CD14-positive monocyte (primary cell): ENCODE measurements around the gene WFDC10A. TPM values are rescaled to one million over a fixed set of nuclear protein-coding genes. Genes with fewer than 3 reads are reported as not detected.
"Not testable (repeated sequence)": the region's sequence is repeated elsewhere in the genome, so short reads cannot be mapped to it uniquely, and the experiment has no call there.

Experiments used
- DNase-seq, 3 donors: peaks; one replicate each; pipeline ENCODE4 v3.0.0-alpha.2; 2011 to 2022
- H2AFZ ChIP-seq: 2 replicates; pipeline ENCODE4 v1.6.0; 2012; ENCODE audit warnings: mild to moderate bottlenecking, low read depth, low read length, inconsistent platforms; ENCODE audit not compliant: insufficient read depth, poor library complexity, severe bottlenecking
- H3K27ac ChIP-seq, 2 donors: 1 replicate in 1 of 2; 2 replicates in 1 of 2; pipeline ENCODE4 v1.5.1; 2012 to 2013; ENCODE audit warnings: low read length in 2 of 2, control low read depth in 1 of 2, inconsistent platforms in 1 of 2, low read depth in 1 of 2, mild to moderate bottlenecking in 1 of 2
- H3K27me3 ChIP-seq, 2 donors: one replicate each; pipeline versions ENCODE4 v1.6.0 to v1.6.1; 2011 to 2013; ENCODE audit warnings: low read length in 2 of 2; ENCODE audit not compliant: control insufficient read depth in 2 of 2, insufficient read depth in 2 of 2
- H3K36me3 ChIP-seq, 2 donors: replicated peaks in 1 of 2; 1 replicate in 1 of 2; 2 replicates in 1 of 2; pipeline versions ENCODE4 v1.5.1 to v1.6.1; 2012 to 2013; ENCODE audit warnings: low read length in 2 of 2, control low read depth in 1 of 2, inconsistent platforms in 1 of 2, mild to moderate bottlenecking in 1 of 2; ENCODE audit not compliant: insufficient read depth in 2 of 2, control insufficient read depth in 1 of 2
- H3K4me1 ChIP-seq, 2 donors: 1 replicate in 1 of 2; 2 replicates in 1 of 2; pipeline versions ENCODE4 v1.5.1 to v1.6.1; 2012 to 2013; ENCODE audit warnings: low read length in 2 of 2, control low read depth in 1 of 2, inconsistent platforms in 1 of 2, mild to moderate bottlenecking in 1 of 2, moderate library complexity in 1 of 2; ENCODE audit not compliant: insufficient read depth in 2 of 2, control insufficient read depth in 1 of 2
- H3K4me2 ChIP-seq: replicated peaks from 2 replicates; pipeline ENCODE3; 2012; ENCODE audit warnings: low read length, moderate library complexity, mild to moderate bottlenecking; ENCODE audit not compliant: poor library complexity, severe bottlenecking; ENCODE audit errors: extremely low read depth
- H3K4me3 ChIP-seq, 3 experiments: fragments of 200-600 bp in 1 of 3; sonication (generic) in 1 of 3; replicated peaks in 1 of 3; 1 replicate in 2 of 3; 2 replicates in 1 of 3; pipeline ENCODE4 v1.5.1; 2011 to 2013; ENCODE audit warnings: low read length in 3 of 3, mild to moderate bottlenecking in 3 of 3, control low read depth in 2 of 3, low read depth in 2 of 3, inconsistent platforms in 1 of 3, moderate library complexity in 1 of 3
- H3K79me2 ChIP-seq: 2 replicates; pipeline ENCODE4 v1.6.0; 2012; ENCODE audit warnings: mild to moderate bottlenecking, control low read depth, inconsistent platforms, low read length, moderate library complexity; ENCODE audit not compliant: insufficient read depth
- H3K9ac ChIP-seq: 2 replicates; pipeline ENCODE4 v1.6.0; 2017; ENCODE audit warnings: low read length, mild to moderate bottlenecking; ENCODE audit not compliant: insufficient read depth, poor library complexity, severe bottlenecking
- H3K9me3 ChIP-seq, 2 donors: replicated peaks in 1 of 2; 1 replicate in 1 of 2; 2 replicates in 1 of 2; pipeline versions ENCODE4 v1.5.1 to v1.6.1; 2012 to 2013; ENCODE audit warnings: low read length in 2 of 2, control low read depth in 1 of 2; ENCODE audit not compliant: control insufficient read depth in 1 of 2, insufficient read depth in 1 of 2
- H4K20me1 ChIP-seq: 2 replicates; pipeline ENCODE4 v1.6.0; 2012; ENCODE audit warnings: mild to moderate bottlenecking, low read length, control low read depth, moderate library complexity; ENCODE audit not compliant: insufficient read depth
- H3K27ac Mint-ChIP-seq, 7 donors: one replicate each; pipeline ENCODE4 v1.8.0; 2020; ENCODE audit warnings: mild to moderate bottlenecking in 7 of 7, mixed read lengths in 7 of 7, moderate library complexity in 6 of 7, inconsistent platforms in 2 of 7
- H3K27me3 Mint-ChIP-seq, 3 donors: one replicate each; pipeline ENCODE4 v1.8.0; 2021 to 2022; ENCODE audit warnings: low read depth in 3 of 3, mild to moderate bottlenecking in 3 of 3, mixed read lengths in 3 of 3, moderate library complexity in 3 of 3, inconsistent platforms in 1 of 3
- H3K36me3 Mint-ChIP-seq, 2 donors: one replicate each; pipeline ENCODE4 v1.8.0; 2020; ENCODE audit warnings: mixed read lengths in 2 of 2, inconsistent platforms in 1 of 2, mild to moderate bottlenecking in 1 of 2
- H3K4me1 Mint-ChIP-seq: one replicate; pipeline ENCODE4 v1.8.0; 2020; ENCODE audit warnings: mild to moderate bottlenecking, mixed read lengths
- H3K4me3 Mint-ChIP-seq, 2 donors: one replicate each; pipeline ENCODE4 v1.8.0; 2020; ENCODE audit warnings: mild to moderate bottlenecking in 2 of 2, mixed read lengths in 2 of 2, moderate library complexity in 1 of 2
- H3K9me3 Mint-ChIP-seq, 7 donors: one replicate each; pipeline ENCODE4 v1.8.0; 2020 to 2022; ENCODE audit warnings: mixed read lengths in 7 of 7, mild to moderate bottlenecking in 6 of 7, moderate library complexity in 6 of 7, inconsistent platforms in 2 of 7
- WGBS: methylation state at CpG from one replicate; pipeline ENCODE4 v1.1.5; 2013; ENCODE audit warnings: missing lambda C conversion rate; ENCODE audit not compliant: insufficient coverage; 5-methylcytosine and 5-hydroxymethylcytosine counted together
- intact Hi-C, 2 donors: fragments of 100-400 bp; cut with micrococcal nuclease; formaldehyde crosslinking; loops; one replicate each; pipeline versions ENCODE4 v1.15.0 to v1.15.1; 2023
- polyA plus RNA-seq, 3 donors: library from polyadenylated mRNA; depleted of rRNA in 1 of 3; unstranded in 2 of 3; stranded (reverse) in 1 of 3; fragments of 300-500 nt in 2 of 3; fragments of >200 nt in 1 of 3; fragmentation: Illumina TruSeq in 2 of 3; gene quantifications; 1 replicate in 2 of 3; 2 replicates in 1 of 3; pipeline ENCODE4 v1.2.3, GENCODE V29; 2012 to 2021
- TF ChIP-seq, protein P1 (sequence below): fragments of 200-600 bp; IDR thresholded peaks from one replicate; pipeline ENCODE4 v1.8.0; 2022; ENCODE audit warnings: antibody characterized with exemption, mild to moderate bottlenecking

Gene WFDC10A
- polyA plus RNA-seq, 3 donors: not detected

GRCh38 chr20:45583502-45583901 lies 46.0 kb upstream of the WFDC10A start:
- H3K9ac ChIP-seq: no peak overlapping the region
- DNase-seq: no peak
- H3K27me3 ChIP-seq: peaks cover 2 to 6% of the 10 kb centered on the region in 2 donors
- Mint-ChIP-seq H3K4me1 (no peaks in the 10 kb centered on the region), H3K36me3 (no peaks in the 10 kb centered on the region), H3K27ac (no peak overlapping the region), H3K27me3 (peaks cover 13 to 19% (median 15%) of the 10 kb centered on the region in 3 donors), H3K9me3 (peaks cover 0 to 2% (median 0%) of the 10 kb centered on the region in 7 donors), H3K4me3 (no peak overlapping the region)
- H4K20me1 ChIP-seq: no peaks in the 10 kb centered on the region
- no peak overlapping the region for H2AFZ ChIP-seq
- no peaks in the 10 kb centered on the region for H3K36me3 ChIP-seq
- H3K4me2 ChIP-seq: no peak overlapping the region
- TF ChIP-seq, protein P1, sequence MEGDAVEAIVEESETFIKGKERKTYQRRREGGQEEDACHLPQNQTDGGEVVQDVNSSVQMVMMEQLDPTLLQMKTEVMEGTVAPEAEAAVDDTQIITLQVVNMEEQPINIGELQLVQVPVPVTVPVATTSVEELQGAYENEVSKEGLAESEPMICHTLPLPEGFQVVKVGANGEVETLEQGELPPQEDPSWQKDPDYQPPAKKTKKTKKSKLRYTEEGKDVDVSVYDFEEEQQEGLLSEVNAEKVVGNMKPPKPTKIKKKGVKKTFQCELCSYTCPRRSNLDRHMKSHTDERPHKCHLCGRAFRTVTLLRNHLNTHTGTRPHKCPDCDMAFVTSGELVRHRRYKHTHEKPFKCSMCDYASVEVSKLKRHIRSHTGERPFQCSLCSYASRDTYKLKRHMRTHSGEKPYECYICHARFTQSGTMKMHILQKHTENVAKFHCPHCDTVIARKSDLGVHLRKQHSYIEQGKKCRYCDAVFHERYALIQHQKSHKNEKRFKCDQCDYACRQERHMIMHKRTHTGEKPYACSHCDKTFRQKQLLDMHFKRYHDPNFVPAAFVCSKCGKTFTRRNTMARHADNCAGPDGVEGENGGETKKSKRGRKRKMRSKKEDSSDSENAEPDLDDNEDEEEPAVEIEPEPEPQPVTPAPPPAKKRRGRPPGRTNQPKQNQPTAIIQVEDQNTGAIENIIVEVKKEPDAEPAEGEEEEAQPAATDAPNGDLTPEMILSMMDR: no peak
- WGBS: no CpG with 5 or more reads among the region's 3 CpGs
- no peaks in the 10 kb centered on the region for H3K4me1 ChIP-seq
- no peak overlapping the region for H3K27ac ChIP-seq
- intact Hi-C loops: no loop called here
- H3K79me2 ChIP-seq: no peaks in the 10 kb centered on the region
- no peak overlapping the region for H3K4me3 ChIP-seq
- H3K9me3 ChIP-seq: no peaks in the 10 kb centered on the region

DNA sequence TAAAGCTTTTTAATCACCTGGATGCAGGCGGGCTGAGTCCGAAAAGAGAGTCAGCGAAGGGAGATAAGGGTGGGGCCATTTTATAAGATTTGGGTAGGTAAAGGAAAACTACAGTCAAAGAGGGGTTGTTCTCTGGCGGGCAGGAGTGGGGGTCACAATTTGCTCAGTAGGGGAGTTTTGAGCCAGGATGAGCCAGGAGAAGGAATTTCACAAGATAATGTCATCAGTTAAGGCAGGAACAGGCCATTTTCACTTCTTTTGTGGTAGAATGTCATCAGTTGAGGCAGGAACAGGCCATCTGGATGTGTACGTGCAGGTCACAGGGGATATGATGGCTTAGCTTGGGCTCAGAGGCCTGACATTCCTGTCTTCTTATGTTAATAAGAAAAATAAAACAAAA lies 45.2 kb upstream of the WFDC10A start:
- H3K9ac ChIP-seq, H3K36me3 ChIP-seq, H3K4me3 ChIP-seq, H4K20me1 ChIP-seq, H3K27me3 ChIP-seq, H3K9me3 ChIP-seq, H3K9me3 Mint-ChIP-seq, intact Hi-C loops, H3K4me3 Mint-ChIP-seq, H3K4me2 ChIP-seq, H3K4me1 ChIP-seq, DNase-seq, H3K27ac Mint-ChIP-seq, H3K36me3 Mint-ChIP-seq, H2AFZ ChIP-seq, H3K79me2 ChIP-seq, H3K4me1 Mint-ChIP-seq, H3K27ac ChIP-seq: not testable (repeated sequence)
- WGBS: 96% methylated on average over 4 of the region's 5 CpGs
- peaks cover 13 to 18% (median 13%) of the 10 kb centered on the region in 3 donors for H3K27me3 Mint-ChIP-seq

- H3K9me3 ChIP-seq, intact Hi-C loops, H3K4me2 ChIP-seq, H3K4me1 Mint-ChIP-seq, H3K36me3 Mint-ChIP-seq, H3K9me3 Mint-ChIP-seq, H2AFZ ChIP-seq, H3K4me1 ChIP-seq, DNase-seq, H3K9ac ChIP-seq, H3K27me3 ChIP-seq, H3K79me2 ChIP-seq, H3K27ac ChIP-seq, H3K27ac Mint-ChIP-seq, H3K36me3 ChIP-seq, H3K4me3 Mint-ChIP-seq, H4K20me1 ChIP-seq, H3K4me3 ChIP-seq: not testable (repeated sequence)
- WGBS: 91% methylated on average over 4 of the region's 5 CpGs
- peaks cover 10 to 14% (median 12%) of the 10 kb centered on the region in 3 donors for H3K27me3 Mint-ChIP-seq
Measured at GRCh38 chr20:45585986-45586385, 43.6 kb upstream of the WFDC10A start.
